Measurements from ENCODE around the gene EHMT1. TPM values are rescaled to one million over a fixed set of nuclear protein-coding genes. Genes with fewer than 3 reads are reported as not detected.

The EHMT1 gene
- total and polyA plus RNA-seq, 2 of the 8 experiments (the other 6 are each of a cell fraction or from before 2014, with no cell fraction given), result 95.7 to 163 TPM

GRCh38 chr9:137828527-137829259 lies 209.9 kb downstream of the EHMT1 start:
- TF ChIP-seq SIN3A (conservative IDR thresholded peaks at IDR 0.05 in 1 of 2, IDR thresholded peaks at IDR 0.05 in 1 of 2; ENCODE audit: low read depth in 1 of 2, low read length in 2 of 2) (peak in 1 of 2 experiments; percentile 71; a peak in 1 of 4 replicates), SP1 (IDR thresholded peaks at IDR 0.05; ENCODE audit: low read depth, low read length) (no peak)
- H4K5ac ChIP-seq (ENCODE audit: insufficient read length, low read depth, low read length), result no peak overlapping the region
- no peak overlapping the region for H3K4me3 ChIP-seq (ENCODE audit: extremely low read depth in 1 of 4, insufficient read depth in 2 of 4, low read depth in 3 of 4, low read length in 4 of 4)
- no peak overlapping the region for H3K4ac ChIP-seq (replicated peaks; ENCODE audit: insufficient read length, low read depth, low read length)
- H3K79me1 ChIP-seq (ENCODE audit: low read depth, low read length), result peaks cover 8% of the 10 kb centered on the region
- no peak overlapping the region for H4K8ac ChIP-seq (ENCODE audit: extremely low read depth, insufficient read depth, low read length)
- H3K4me2 ChIP-seq (ENCODE audit: insufficient read depth in 1 of 2, low read depth in 2 of 2, low read length in 2 of 2), result no peak overlapping the region
- no peak overlapping the region for H3K9ac ChIP-seq (replicated peaks in 1 of 4; ENCODE audit: extremely low read depth in 1 of 4, low read depth in 3 of 4, low read length in 3 of 4)
- H3K27ac ChIP-seq (ENCODE audit: low read depth, low read length), result no peak overlapping the region
- ChIA-PET CTCF (ENCODE audit: partially characterized antibody) (interaction anchor here (1.0 kb wide), 1 partner anchor 8 kb away, joined by 3 read pairs; no protein-coding TSS in a partner anchor), POLR2A (ENCODE audit: partially characterized antibody) (no interaction called here)
- H3K36me3 ChIP-seq (ENCODE audit: control insufficient read depth in 2 of 4, insufficient read depth in 4 of 4, low read length in 3 of 4), result peaks cover 5 to 26% (median 9%) of the 10 kb centered on the region in 4 experiments; a peak in 6 of 8 replicates
- H3K56ac ChIP-seq (replicated peaks; ENCODE audit: insufficient read length, low read depth, low read length), result no peak overlapping the region
- no peak overlapping the region for H2AK5ac ChIP-seq (ENCODE audit: low read depth, low read length)
- FAIRE-seq (no peak), DNase-seq (ENCODE audit: low read depth in 1 of 2, low spot score in 2 of 2) (peak in 1 of 2 experiments; percentile 81)
- no peaks in the 10 kb centered on the region for H3K23me2 ChIP-seq (ENCODE audit: low read depth, low read length)
- no peak overlapping the region for H3K23ac ChIP-seq (ENCODE audit: insufficient read length)
- H2BK15ac ChIP-seq (ENCODE audit: low read length), result no peak overlapping the region
- H2BK120ac ChIP-seq (replicated peaks; ENCODE audit: low read depth, low read length), result no peak overlapping the region
- 82% methylated on average over 19 of the region's 21 CpGs; no CpG with 5 or more reads in 1 of the 2 experiments for WGBS, 2 experiments (ENCODE audit: extremely low coverage in 1 of 2, insufficient coverage in 1 of 2, insufficient read length in 1 of 2, insufficient replicate concordance in 2 of 2, low coverage in 1 of 2, low lambda C conversion rate in 2 of 2, missing lambda C conversion rate in 1 of 2)
- no peaks in the 10 kb centered on the region; a peak in 1 of 4 replicates for H3K9me3 ChIP-seq (ENCODE audit: insufficient read depth in 2 of 2, low read depth in 1 of 2, low read length in 1 of 2)
- H2BK20ac ChIP-seq (ENCODE audit: low read length), result no peak overlapping the region
- H2BK12ac ChIP-seq (ENCODE audit: low read depth, low read length), result no peak overlapping the region
- no peak overlapping the region for H2BK5ac ChIP-seq (ENCODE audit: low read depth, low read length)
- H3K27me3 ChIP-seq (replicated peaks in 1 of 4; ENCODE audit: control insufficient read depth in 3 of 4, extremely low read depth in 1 of 4, insufficient read depth in 3 of 4, low read length in 3 of 4), result no peaks in the 10 kb centered on the region
- peaks cover 3 to 7% of the 10 kb centered on the region in 2 experiments for H4K20me1 ChIP-seq (replicated peaks in 1 of 2; ENCODE audit: control insufficient read depth in 1 of 2, insufficient read depth in 2 of 2, low read length in 2 of 2)
- no peak overlapping the region for H3K18ac ChIP-seq (ENCODE audit: extremely low read depth, low read length)
- H4K91ac ChIP-seq (replicated peaks; ENCODE audit: insufficient read length, low read length), result no peak overlapping the region
- no peak overlapping the region for H3K14ac ChIP-seq (ENCODE audit: insufficient read length)
- H3K4me1 ChIP-seq (replicated peaks in 1 of 4; ENCODE audit: control insufficient read depth in 3 of 4, insufficient read depth in 4 of 4, low read length in 3 of 4), result no peaks in the 10 kb centered on the region
- peaks cover 0 to 15% of the 10 kb centered on the region in 2 experiments; a peak in 1 of 4 replicates for H3K79me2 ChIP-seq (ENCODE audit: control insufficient read depth in 1 of 2, insufficient read depth in 2 of 2, low read length in 2 of 2)
- no peak overlapping the region for H2AFZ ChIP-seq (ENCODE audit: low read length)

Data from H1 (cell line).